ENCODE results near the gene ZNF516. TPM values are rescaled to one million over a fixed set of nuclear protein-coding genes. Genes with fewer than 3 reads are reported as not detected.

The ZNF516 gene
- total RNA-seq, 1 experiment from 2014 or later = 22.6 TPM

GRCh38 chr18:76340410-76340809 lies 154.6 kb downstream of the ZNF516 start:
- Histone ChIP-seq H3K18ac (ENCODE audit: insufficient read length, low read depth, low read length) (no peak overlapping the region), H3K14ac (ENCODE audit: insufficient read depth, low read length) (no peak overlapping the region), H4K8ac (replicated peaks; ENCODE audit: insufficient read length, low read depth, low read length) (no peak overlapping the region), H4K91ac (ENCODE audit: insufficient read length, low read depth, low read length) (no peak overlapping the region), H2BK20ac (ENCODE audit: low read depth, low read length, poor library complexity, severe bottlenecking) (no peak overlapping the region), H2BK120ac (ENCODE audit: low read depth, low read length, poor library complexity, severe bottlenecking) (no peak overlapping the region), H3K27ac (ENCODE audit: insufficient read length, low read depth, low read length) (no peak overlapping the region), H3K27me3 (ENCODE audit: insufficient read depth, low read length) (no peaks in the 10 kb centered on the region), H3K9me3 (ENCODE audit: control insufficient read depth, low read depth, low read length) (peaks cover 8% of the 10 kb centered on the region), H2AFZ (ENCODE audit: low read length) (no peak overlapping the region), H3K4ac (ENCODE audit: low read depth, low read length) (no peak overlapping the region), H4K20me1 (ENCODE audit: control insufficient read depth, insufficient read depth, insufficient read length) (no peaks in the 10 kb centered on the region), H3K4me1 (ENCODE audit: insufficient read depth, low read length) (no peaks in the 10 kb centered on the region), H3K79me2 (ENCODE audit: insufficient read depth, low read length) (no peaks in the 10 kb centered on the region), H2BK15ac (ENCODE audit: low read depth, low read length) (no peak overlapping the region; the same call in 1 of the 2 replicates), H3K23ac (ENCODE audit: insufficient read length, low read depth, low read length) (no peak overlapping the region), H3K4me2 (ENCODE audit: insufficient read depth, insufficient read length, low read length) (no peak overlapping the region), H3K79me1 (ENCODE audit: insufficient read depth, low read depth, low read length, poor library complexity, severe bottlenecking) (no peaks in the 10 kb centered on the region), H4K5ac (ENCODE audit: insufficient read length, low read depth, low read length) (no peak overlapping the region), H3K23me2 (ENCODE audit: insufficient read length, low read depth, low read length, poor library complexity, severe bottlenecking) (no peaks in the 10 kb centered on the region), H3T11ph (ENCODE audit: low read length) (no peak overlapping the region), H3K9ac (ENCODE audit: extremely low read depth, insufficient read length, low read length) (no peak overlapping the region), H2BK5ac (ENCODE audit: insufficient read length, low read length) (no peak overlapping the region), H2BK12ac (ENCODE audit: insufficient read length, low read depth, low read length) (no peak overlapping the region), H2AK5ac (ENCODE audit: insufficient read length, low read length) (no peak overlapping the region), H3K56ac (ENCODE audit: insufficient read length, low read depth, low read length) (no peak overlapping the region)
- H3K4me3 Mint-ChIP-seq = no peak overlapping the region
- TF ChIP-seq CTCF (conservative IDR thresholded peaks at IDR 0.05) = no peak
- DNase-seq = no peak
- WGBS (ENCODE audit: extremely low coverage, insufficient read length, low lambda C conversion rate) = no CpG with 5 or more reads among the region's 2 CpGs
- peak overlapping the region in 1 of 3 experiments; percentile 50; a peak in 1 of 7 replicates for H3K27ac Mint-ChIP-seq
- H3K36me3 Mint-ChIP-seq (ENCODE audit: insufficient read depth in 1 of 3, low read depth in 3 of 3) = peaks cover 0 to 7% (median 4%) of the 10 kb centered on the region in 3 experiments; a peak in 3 of 7 replicates
- H3K9me3 Mint-ChIP-seq = peaks cover 9% of the 10 kb centered on the region in 2 experiments; a peak in 3 of 5 replicates
- H3K4me1 Mint-ChIP-seq = no peaks in the 10 kb centered on the region
- H3K27me3 Mint-ChIP-seq (ENCODE audit: low read depth) = no peaks in the 10 kb centered on the region

Measured in H9 (cell line).